Fibroblast of lung (primary cell): Measurements from ENCODE around the gene SLC6A4. TPM values are rescaled to one million over a fixed set of nuclear protein-coding genes. Genes with fewer than 3 reads are reported as not detected.

Source experiments
- DNase-seq, 2 donors: peaks; one replicate each; pipeline versions ENCODE4 v3.0.0 to v3.0.0-alpha.2; 2010; ENCODE audit warnings: low read depth in 2 of 2
- H2AFZ ChIP-seq: 2 replicates; pipeline ENCODE4 v1.5.1; 2012; ENCODE audit warnings: low read length, control low read depth, inconsistent platforms
- H3K27ac ChIP-seq: 2 replicates; pipeline ENCODE4 v1.5.1; 2011; ENCODE audit warnings: low read length, control low read depth; ENCODE audit not compliant: insufficient read depth
- H3K27me3 ChIP-seq: 2 replicates; pipeline ENCODE4 v1.5.1; 2011; ENCODE audit warnings: mild to moderate bottlenecking, low read length; ENCODE audit not compliant: control insufficient read depth, insufficient read depth
- H3K36me3 ChIP-seq: 2 replicates; pipeline ENCODE4 v1.5.1; 2011; ENCODE audit warnings: low read length; ENCODE audit not compliant: control insufficient read depth, insufficient read depth
- H3K4me1 ChIP-seq: 2 replicates; pipeline ENCODE4 v1.5.1; 2011; ENCODE audit warnings: low read length; ENCODE audit not compliant: control insufficient read depth, insufficient read depth; ENCODE audit errors: extremely low read depth
- H3K4me2 ChIP-seq: 2 replicates; pipeline ENCODE4 v1.5.1; 2011; ENCODE audit warnings: low read length, control low read depth; ENCODE audit not compliant: insufficient read depth; ENCODE audit errors: extremely low read depth
- H3K4me3 ChIP-seq, 4 experiments: fragments of 200-600 bp in 1 of 4; sonication (generic) in 1 of 4; replicated peaks in 1 of 4; 2 replicates each; pipeline ENCODE4 v1.5.1; 2011 to 2016; ENCODE audit warnings: low read length in 4 of 4, low read depth in 3 of 4, mild to moderate bottlenecking in 3 of 4, control low read depth in 2 of 4, inconsistent platforms in 1 of 4, mixed read lengths in 1 of 4; ENCODE audit not compliant: insufficient read depth in 1 of 4; ENCODE audit errors: control extremely low read depth in 1 of 4
- H3K79me2 ChIP-seq: 2 replicates; pipeline ENCODE4 v1.5.1; 2012; ENCODE audit warnings: mild to moderate bottlenecking, low read length, inconsistent platforms; ENCODE audit not compliant: control insufficient read depth, insufficient read depth
- H3K9ac ChIP-seq: 2 replicates; pipeline ENCODE4 v1.5.1; 2011; ENCODE audit warnings: mild to moderate bottlenecking, low read length, control low read depth; ENCODE audit not compliant: insufficient read depth
- H3K9me3 ChIP-seq: 2 replicates; pipeline ENCODE4 v1.5.1; 2012; ENCODE audit warnings: low read depth, low read length; ENCODE audit not compliant: control insufficient read depth, insufficient read depth
- H4K20me1 ChIP-seq: 2 replicates; pipeline ENCODE4 v1.5.1; 2011; ENCODE audit warnings: low read length; ENCODE audit not compliant: control insufficient read depth, insufficient read depth; ENCODE audit errors: extremely low read depth
- CTCF ChIP-seq, 2 donors: IDR thresholded peaks in 1 of 2; conservative IDR thresholded peaks in 1 of 2; 1 replicate in 1 of 2; 2 replicates in 1 of 2; pipeline ENCODE4 v1.5.1; 2011 to 2012; ENCODE audit warnings: low read length in 2 of 2, control low read depth in 1 of 2, inconsistent platforms in 1 of 2, low read depth in 1 of 2, mild to moderate bottlenecking in 1 of 2
- EZH2 ChIP-seq: IDR thresholded peaks from 2 replicates; pipeline ENCODE4 v1.5.1; 2012; ENCODE audit warnings: low read length, control low read depth, mild to moderate bottlenecking; ENCODE audit errors: missing control alignments
- polyA plus RNA-seq, 2 donors: library from polyadenylated mRNA; depleted of rRNA in 1 of 2; stranded (reverse) in 1 of 2; unstranded in 1 of 2; fragments of >200 nt; gene quantifications; 2 replicates each; pipeline ENCODE4 v1.2.1, GENCODE V29; 2011 to 2012; ENCODE audit warnings: missing spikeins in 1 of 2
- total RNA-seq: library from RNA; depleted of rRNA; stranded (reverse); fragments of >200 nt; gene quantifications from 2 replicates; pipeline ENCODE4 v1.2.1, GENCODE V29; 2014

Gene SLC6A4
- total and polyA plus RNA-seq, 2 donors (not counting 1 experiment from before 2014, with no cell fraction given), result not detected

DNA sequence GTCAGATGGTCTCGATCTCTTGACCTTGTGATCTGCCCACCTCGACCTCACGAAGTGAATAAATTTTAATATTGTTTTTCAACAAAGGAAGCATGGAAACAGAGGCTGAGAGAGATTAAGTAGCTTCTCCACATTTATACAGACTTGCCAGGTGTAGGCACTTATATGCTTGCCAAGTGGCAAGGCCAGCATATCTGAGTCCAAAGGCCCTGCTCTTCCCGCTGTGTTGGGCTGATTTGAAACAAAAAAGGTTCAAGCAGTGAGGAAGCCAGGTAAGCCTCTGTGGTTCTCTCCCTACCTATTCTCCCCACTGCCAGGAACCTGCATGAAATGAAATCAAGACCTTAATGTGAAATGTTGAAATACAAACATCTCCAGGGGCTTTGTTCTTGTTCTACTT lies 7.5 kb upstream of the SLC6A4 start:
- no peak for DNase-seq
- Histone ChIP-seq H2AFZ (no peak overlapping the region), H3K9ac (no peak overlapping the region), H4K20me1 (no peaks in the 10 kb centered on the region), H3K36me3 (no peaks in the 10 kb centered on the region), H3K4me1 (no peaks in the 10 kb centered on the region), H3K27ac (no peak overlapping the region), H3K79me2 (no peaks in the 10 kb centered on the region), H3K27me3 (peaks cover 6% of the 10 kb centered on the region), H3K4me3 (no peak overlapping the region), H3K4me2 (no peak overlapping the region), H3K9me3 (no peaks in the 10 kb centered on the region)
- TF ChIP-seq CTCF (conservative IDR thresholded peaks at IDR 0.05 in 1 of 2, IDR thresholded peaks at IDR 0.05 in 1 of 2; ENCODE audit: low read depth in 1 of 2, low read length in 2 of 2) (no peak), EZH2 (no peak)

DNA sequence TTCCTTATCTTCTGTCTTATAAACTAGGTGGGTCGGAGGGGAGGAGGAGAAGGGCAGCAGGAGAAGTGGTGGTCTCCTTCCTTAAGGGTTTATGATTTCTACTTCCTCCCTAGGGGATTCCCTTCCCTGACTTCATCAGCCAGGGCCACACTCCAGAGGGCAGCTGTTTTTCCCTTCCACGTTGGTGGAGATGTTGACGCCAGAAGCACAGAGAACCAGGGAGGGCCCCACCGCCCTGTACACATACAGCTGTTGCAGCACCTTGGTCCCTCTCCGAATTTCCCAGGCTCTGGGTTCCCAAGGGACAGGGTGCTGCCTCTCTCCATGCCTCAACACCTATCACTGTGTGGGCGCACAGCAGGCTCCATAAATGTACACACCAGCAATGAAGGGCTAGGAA lies 5.6 kb upstream of the SLC6A4 start:
- H3K27me3 ChIP-seq, result peaks cover 15% of the 10 kb centered on the region
- DNase-seq, result no peak
- H3K9ac ChIP-seq, result no peak overlapping the region
- no peaks in the 10 kb centered on the region for H3K36me3 ChIP-seq
- TF ChIP-seq CTCF (conservative IDR thresholded peaks at IDR 0.05 in 1 of 2, IDR thresholded peaks at IDR 0.05 in 1 of 2; ENCODE audit: low read depth in 1 of 2, low read length in 2 of 2) (no peak), EZH2 (no peak)
- no peaks in the 10 kb centered on the region for H3K4me1 ChIP-seq
- no peaks in the 10 kb centered on the region for H4K20me1 ChIP-seq
- H3K4me2 ChIP-seq, result no peak overlapping the region
- H3K9me3 ChIP-seq, result no peaks in the 10 kb centered on the region
- no peak overlapping the region for H2AFZ ChIP-seq
- no peak overlapping the region for H3K4me3 ChIP-seq
- no peaks in the 10 kb centered on the region for H3K79me2 ChIP-seq
- H3K27ac ChIP-seq, result no peak overlapping the region

- no peaks in the 10 kb centered on the region for H3K79me2 ChIP-seq
- no peak overlapping the region for H3K4me3 ChIP-seq
- TF ChIP-seq EZH2, result no peak
- H3K4me1 ChIP-seq, result peaks cover 3% of the 10 kb centered on the region
- H2AFZ ChIP-seq, result no peak overlapping the region
- H4K20me1 ChIP-seq, result no peaks in the 10 kb centered on the region
- H3K27me3 ChIP-seq, result peaks cover 23% of the 10 kb centered on the region
- no peak overlapping the region for H3K4me2 ChIP-seq
- no peak overlapping the region for H3K9ac ChIP-seq
- no peak overlapping the region for H3K27ac ChIP-seq
- H3K9me3 ChIP-seq, result no peaks in the 10 kb centered on the region
- no peak for DNase-seq
- no peaks in the 10 kb centered on the region for H3K36me3 ChIP-seq
Measured at GRCh38 chr17:30240177-30240576, 4.7 kb upstream of the SLC6A4 start.
